Measurements from ENCODE around the gene EIF5. TPM values are rescaled to one million over a fixed set of nuclear protein-coding genes. Genes with fewer than 3 reads are reported as not detected.
A peak's percentile ranks its signal among the peaks of the same experiment; 100 is the strongest.

The EIF5 gene
- total and polyA plus RNA-seq, 2 of the 8 experiments (the other 6 are each of a cell fraction or from before 2014, with no cell fraction given), result 179 to 323 TPM

DNA sequence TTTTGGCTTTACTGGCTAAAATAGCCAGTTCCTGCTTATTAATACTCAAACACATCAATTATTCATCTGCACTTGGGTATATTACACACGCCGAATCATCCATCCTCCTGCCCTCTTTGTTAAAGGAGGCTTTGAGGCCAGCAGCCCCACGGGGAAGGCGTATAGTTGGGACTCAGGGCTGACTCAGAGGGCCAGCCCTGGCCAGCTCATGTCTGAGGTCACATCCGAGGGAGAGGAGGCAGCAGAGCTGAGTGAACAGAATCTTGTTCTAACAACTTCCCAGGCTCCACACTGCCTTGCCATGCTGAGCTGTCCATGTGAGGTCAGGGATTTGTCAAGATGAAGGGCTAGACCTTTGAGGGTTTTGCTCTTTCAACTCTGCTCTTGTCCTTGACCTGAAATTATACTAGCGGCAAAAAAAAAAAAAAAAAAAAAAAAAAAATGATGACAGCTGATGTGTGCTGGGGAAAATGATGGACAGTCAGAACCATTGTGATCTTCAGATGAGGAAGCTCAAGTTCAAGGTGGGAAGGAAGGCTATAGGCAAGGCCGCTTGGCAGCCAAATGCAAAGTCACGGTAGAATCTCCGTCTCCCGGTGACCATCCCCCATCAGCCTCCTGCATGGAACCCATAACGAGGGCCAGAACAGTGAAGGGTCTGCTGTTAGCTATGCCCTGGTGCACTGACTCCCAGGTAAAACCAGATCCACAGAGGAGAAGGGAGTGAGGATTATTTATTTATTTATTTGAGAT is 38.7 kb downstream of the EIF5 start:
- H2AFZ ChIP-seq (ENCODE audit: low read length), result peak overlapping the region; percentile 74
- no peak overlapping the region for H2BK120ac ChIP-seq (replicated peaks; ENCODE audit: low read depth, low read length)
- H3K9me3 ChIP-seq (ENCODE audit: insufficient read depth in 2 of 2, low read depth in 1 of 2, low read length in 1 of 2), result no peaks in the 10 kb centered on the region
- H3K18ac ChIP-seq (ENCODE audit: extremely low read depth, low read length), result no peak overlapping the region
- H4K8ac ChIP-seq (ENCODE audit: extremely low read depth, insufficient read depth, low read length), result no peak overlapping the region
- FAIRE-seq (no peak), DNase-seq (ENCODE audit: low read depth in 1 of 2, low spot score in 2 of 2) (no peak)
- POLR2A ChIA-PET (ENCODE audit: partially characterized antibody), result interaction anchor here (1.4 to 4.2 kb wide), 2 partner anchors 28 to 39 kb away, joined by 7 to 26 read pairs; partner anchors contain the start of gene EIF5
- H4K91ac ChIP-seq (replicated peaks; ENCODE audit: insufficient read length, low read length), result no peak overlapping the region
- H2BK15ac ChIP-seq (ENCODE audit: low read length), result no peak overlapping the region
- no peak overlapping the region for H3K9ac ChIP-seq (replicated peaks in 1 of 4; ENCODE audit: extremely low read depth in 1 of 4, low read depth in 3 of 4, low read length in 3 of 4)
- no peaks in the 10 kb centered on the region for H3K36me3 ChIP-seq (ENCODE audit: control insufficient read depth in 2 of 4, insufficient read depth in 4 of 4, low read length in 3 of 4)
- peaks cover 0 to 3% (median 2%) of the 10 kb centered on the region in 4 experiments; a peak in 2 of 7 replicates for H3K4me1 ChIP-seq (replicated peaks in 1 of 4; ENCODE audit: control insufficient read depth in 3 of 4, insufficient read depth in 4 of 4, low read length in 3 of 4)
- H3K56ac ChIP-seq (replicated peaks; ENCODE audit: insufficient read length, low read depth, low read length), result no peak overlapping the region
- no peak overlapping the region for H2BK20ac ChIP-seq (ENCODE audit: low read length)
- CTCF ChIA-PET (ENCODE audit: partially characterized antibody), result interaction anchor here (0.6 to 1.1 kb wide), 3 partner anchors 16 to 28 kb away, joined by 3 read pairs; no protein-coding TSS in a partner anchor
- H3K4me2 ChIP-seq (ENCODE audit: insufficient read depth in 1 of 2, low read depth in 2 of 2, low read length in 2 of 2), result no peak overlapping the region; a peak in 1 of 4 replicates
- no peak overlapping the region for H3K4me3 ChIP-seq (ENCODE audit: extremely low read depth in 1 of 4, insufficient read depth in 2 of 4, low read depth in 3 of 4, low read length in 4 of 4)
- H3K79me2 ChIP-seq (ENCODE audit: control insufficient read depth in 1 of 2, insufficient read depth in 2 of 2, low read length in 2 of 2), result no peaks in the 10 kb centered on the region
- no peak overlapping the region for H2AK5ac ChIP-seq (ENCODE audit: low read depth, low read length)
- H3K27ac ChIP-seq (ENCODE audit: low read depth, low read length), result peak overlapping the region; percentile 27; the same call in 1 of the 2 replicates
- H3K14ac ChIP-seq (ENCODE audit: insufficient read length), result no peak overlapping the region
- no peaks in the 10 kb centered on the region for H3K27me3 ChIP-seq (replicated peaks in 1 of 4; ENCODE audit: control insufficient read depth in 3 of 4, extremely low read depth in 1 of 4, insufficient read depth in 3 of 4, low read length in 3 of 4)
- WGBS, 2 experiments (ENCODE audit: extremely low coverage in 1 of 2, insufficient coverage in 1 of 2, insufficient read length in 1 of 2, insufficient replicate concordance in 2 of 2, low coverage in 1 of 2, low lambda C conversion rate in 2 of 2, missing lambda C conversion rate in 1 of 2), result 88% methylated on average over 10 of the region's 11 CpGs; no CpG with 5 or more reads in 1 of the 2 experiments
- no peaks in the 10 kb centered on the region for H3K79me1 ChIP-seq (ENCODE audit: low read depth, low read length)
- H4K5ac ChIP-seq (ENCODE audit: insufficient read length, low read depth, low read length), result no peak overlapping the region
- no peaks in the 10 kb centered on the region for H4K20me1 ChIP-seq (replicated peaks in 1 of 2; ENCODE audit: control insufficient read depth in 1 of 2, insufficient read depth in 2 of 2, low read length in 2 of 2)
- no peak overlapping the region for H2BK5ac ChIP-seq (ENCODE audit: low read depth, low read length)
- no peak overlapping the region for H2BK12ac ChIP-seq (ENCODE audit: low read depth, low read length)
- H3K23me2 ChIP-seq (ENCODE audit: low read depth, low read length), result no peaks in the 10 kb centered on the region
- H3K23ac ChIP-seq (ENCODE audit: insufficient read length), result no peak overlapping the region
- H3K4ac ChIP-seq (replicated peaks; ENCODE audit: insufficient read length, low read depth, low read length), result no peak overlapping the region
- TF ChIP-seq ATF3 (IDR thresholded peaks at IDR 0.05; ENCODE audit: insufficient read depth, low read depth, low read length) (no peak), SIRT6 (IDR thresholded peaks at IDR 0.05; ENCODE audit: low read length) (no peak), SIN3A (conservative IDR thresholded peaks at IDR 0.05 in 1 of 2, IDR thresholded peaks at IDR 0.05 in 1 of 2; ENCODE audit: low read depth in 1 of 2, low read length in 2 of 2) (no peak), SP1 (IDR thresholded peaks at IDR 0.05; ENCODE audit: low read depth, low read length) (no peak), KDM1A (IDR thresholded peaks at IDR 0.05; ENCODE audit: borderline replicate concordance, low read length) (no peak), ASH2L (IDR thresholded peaks at IDR 0.05; ENCODE audit: low read length) (no peak), TBP (IDR thresholded peaks at IDR 0.05; ENCODE audit: low read depth, low read length) (no peak), PHF8 (conservative IDR thresholded peaks at IDR 0.05; ENCODE audit: low read depth, low read length) (no peak), TCF12 (IDR thresholded peaks at IDR 0.05; ENCODE audit: low read depth, low read length) (no peak), MAFK (IDR thresholded peaks at IDR 0.05; ENCODE audit: low read depth, low read length) (no peak), ZNF274 (IDR thresholded peaks at IDR 0.05; ENCODE audit: borderline replicate concordance, extremely low read depth, low read length) (no peak)
